Calu3 (cell line): ENCODE data around the gene MN1. TPM values are rescaled to one million over a fixed set of nuclear protein-coding genes. Genes with fewer than 3 reads are reported as not detected.

Experiments used
- BruUV-seq: library from RNA; stranded (reverse); fragments of 400-500 nt; replicated peaks from 2 replicates; lab custom pipeline; 2021; lab: Mats Ljungman, UMichigan
- CTCF ChIA-PET: fragments of 300-600 bp; sonication (Branson Sonifier 250); formaldehyde crosslinking; loops from one replicate; lab custom pipeline; 2022; ENCODE audit warnings: antibody characterized with exemption; lab: Charles Lee
- DNase-seq: peaks from one replicate; pipeline ENCODE4 v3.0.0; 2022
- H3K27ac Mint-ChIP-seq: one replicate; pipeline ENCODE4 v1.8.0; 2022; ENCODE audit warnings: mixed read lengths; ENCODE audit not compliant: unreplicated experiment
- H3K27me3 Mint-ChIP-seq: one replicate; pipeline ENCODE4 v1.8.0; 2022; ENCODE audit warnings: mixed read lengths; ENCODE audit not compliant: unreplicated experiment
- H3K36me3 Mint-ChIP-seq: one replicate; pipeline ENCODE4 v1.8.0; 2022; ENCODE audit warnings: mild to moderate bottlenecking, moderate library complexity, mixed read lengths; ENCODE audit not compliant: insufficient read depth, unreplicated experiment
- H3K4me1 Mint-ChIP-seq: one replicate; pipeline ENCODE4 v1.8.0; 2022; ENCODE audit warnings: mild to moderate bottlenecking, low read depth, mixed read lengths; ENCODE audit not compliant: unreplicated experiment
- H3K4me3 Mint-ChIP-seq: one replicate; pipeline ENCODE4 v1.8.0; 2022; ENCODE audit warnings: mild to moderate bottlenecking, low read depth, moderate library complexity, mixed read lengths; ENCODE audit not compliant: unreplicated experiment
- H3K9me3 Mint-ChIP-seq: one replicate; pipeline ENCODE4 v1.8.0; 2022; ENCODE audit warnings: low read depth, mixed read lengths; ENCODE audit not compliant: unreplicated experiment
- CTCF ChIP-seq: fragments of 200-600 bp; IDR thresholded peaks from one replicate; pipeline ENCODE4 v1.8.0; 2022; ENCODE audit warnings: antibody characterized with exemption; ENCODE audit not compliant: unreplicated experiment
- intact Hi-C: fragments of 100-400 bp; cut with micrococcal nuclease; formaldehyde crosslinking; loops from one replicate; pipeline ENCODE4 v1.10.0; 2022; ENCODE audit not compliant: unreplicated experiment
- total RNA-seq: library from RNA; stranded (reverse); gene quantifications from 2 replicates; pipeline ENCODE4 v1.2.3, GENCODE V29; 2022

MN1 gene
- total RNA-seq, 1 experiment from 2014 or later: 2.3 TPM

GRCh38 chr22:27698813-27699212 is 102.7 kb downstream of the MN1 start:
- intact Hi-C loops: no loop called here
- H3K9me3 Mint-ChIP-seq: peaks cover 2% of the 10 kb centered on the region
- BruUV-seq: no TSS peak
- peaks cover 15% of the 10 kb centered on the region for H3K27me3 Mint-ChIP-seq
- CTCF ChIA-PET: no interaction called here
- TF ChIP-seq CTCF: no peak
- no peak for DNase-seq
- no peaks in the 10 kb centered on the region for H3K36me3 Mint-ChIP-seq
- H3K4me1 Mint-ChIP-seq: no peaks in the 10 kb centered on the region
- H3K27ac Mint-ChIP-seq: no peak overlapping the region
- H3K4me3 Mint-ChIP-seq: no peak overlapping the region

Other genes starting within 250 kb of the MN1 start
- gene PITPNB, start 117.5 kb upstream of the MN1 start, total RNA-seq: 136 and 154 TPM in 2 replicates